HuH-7 (cell line): ENCODE measurements around the gene RBM42.
A peak's percentile ranks its signal among the peaks of the same experiment; 100 is the strongest.

Experiments
- DNase-seq: peaks from one replicate; pipeline ENCODE4 v3.0.0; 2011; ENCODE audit warnings: low spot score

RBM42 gene

DNA sequence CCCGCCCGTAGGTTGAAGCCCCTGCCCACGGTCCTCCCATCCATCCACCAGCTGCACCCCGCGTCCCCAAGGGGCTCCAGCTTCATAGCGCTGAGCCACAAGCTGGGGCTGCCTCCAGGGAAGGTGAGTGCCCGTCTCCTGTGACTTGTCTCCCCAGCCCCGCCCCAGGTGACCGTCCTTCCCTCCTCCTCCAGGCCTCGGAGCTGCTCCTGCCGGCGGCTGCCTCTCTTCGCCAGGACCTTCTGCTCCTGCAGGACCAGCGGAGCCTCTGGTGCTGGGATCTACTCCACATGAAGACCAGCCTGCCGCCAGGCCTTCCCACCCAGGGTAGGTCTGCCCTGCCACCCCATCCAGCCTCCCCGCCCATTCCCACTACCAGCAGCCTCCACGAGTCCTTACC, 8.8 kb upstream of the RBM42 start:
- DNase-seq: no peak

DNA sequence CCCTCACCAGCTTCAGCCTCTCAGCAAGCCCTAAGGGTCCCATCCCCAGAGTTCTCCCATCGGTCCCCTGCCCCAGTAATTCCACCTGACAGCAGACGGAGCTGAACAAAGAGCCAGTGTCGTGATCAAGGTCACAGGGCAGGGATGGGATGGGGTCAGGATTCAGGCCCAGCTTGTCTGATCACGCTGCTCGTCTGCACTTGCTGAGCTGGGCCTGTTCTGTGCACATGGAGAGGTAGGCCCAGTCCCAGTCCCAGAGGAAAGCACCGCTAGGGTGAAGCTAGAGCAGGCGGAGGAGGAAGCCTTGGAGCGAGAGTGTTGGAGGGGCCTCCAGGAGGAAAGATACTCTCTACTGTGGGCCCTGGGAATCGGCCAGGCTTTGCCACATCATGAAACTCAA, 7.1 kb upstream of the RBM42 start:
- DNase-seq: no peak

DNA sequence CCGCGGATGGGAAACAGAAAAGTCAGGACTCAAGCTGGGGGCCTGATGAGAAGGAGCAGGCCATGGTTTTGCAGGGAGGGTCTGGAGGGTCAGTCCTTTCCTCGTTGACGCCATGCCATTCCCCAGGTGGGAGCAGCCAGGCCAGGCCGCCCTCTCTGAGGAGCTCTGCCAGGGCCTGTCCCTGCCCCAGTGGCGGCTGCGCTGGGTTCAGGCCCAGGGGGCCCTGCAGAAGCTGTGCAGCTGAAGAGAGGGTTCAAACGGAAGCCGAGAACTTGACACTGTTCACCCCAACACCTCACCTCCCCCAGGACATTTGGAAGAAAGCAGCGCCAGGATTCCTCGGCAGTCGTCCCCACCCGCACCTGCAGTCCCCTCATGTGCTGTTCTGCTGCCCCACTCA, 6.1 kb upstream of the RBM42 start:
- DNase-seq: no peak

DNA sequence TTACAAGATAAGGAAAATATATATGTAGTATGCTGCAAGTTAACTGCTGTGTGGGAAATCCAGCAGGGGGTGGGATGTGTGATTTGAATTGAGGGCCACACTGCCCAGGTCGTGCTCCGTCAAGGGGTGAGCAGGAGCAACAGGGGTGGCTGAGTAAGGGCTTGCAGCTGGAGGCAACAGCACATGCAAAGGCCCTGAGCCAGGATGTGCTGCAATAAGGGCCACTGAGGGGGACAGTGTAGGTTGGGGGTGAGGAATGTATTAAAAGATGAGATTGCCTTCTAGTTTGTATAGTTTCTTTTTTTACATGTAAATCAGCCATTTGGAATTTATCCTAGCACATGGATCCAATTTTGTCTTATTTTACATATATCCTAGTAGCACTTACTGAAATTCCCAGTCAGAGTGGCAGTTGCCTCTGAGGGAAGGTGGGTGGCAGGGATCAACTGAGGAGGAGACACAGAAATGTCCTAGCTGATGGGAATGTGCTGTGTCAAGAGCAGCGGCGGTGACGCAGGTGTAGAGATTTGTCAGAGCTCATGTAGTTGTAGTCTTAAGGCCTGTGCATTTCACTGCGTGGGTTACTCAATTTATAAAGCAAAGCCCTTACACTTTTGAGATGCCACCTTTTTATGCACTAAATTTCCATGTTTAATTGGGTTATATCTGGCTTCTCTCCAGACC, 5.4 kb upstream of the RBM42 start:
- DNase-seq: no peak

DNA sequence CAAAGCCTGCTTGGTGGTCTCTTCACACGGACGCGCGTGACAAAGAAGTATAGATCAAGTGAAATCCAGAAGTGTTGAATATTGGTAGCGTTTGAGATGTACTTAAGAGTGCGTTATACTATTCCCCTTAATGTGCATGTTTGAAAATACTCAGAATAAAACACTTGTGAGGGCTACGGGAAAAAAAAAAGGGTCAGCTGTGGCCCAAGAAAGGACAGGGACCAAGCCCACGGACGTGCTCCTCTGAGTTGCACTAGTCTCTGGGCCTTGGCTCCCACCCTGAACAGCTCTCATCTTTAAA, 622 bp upstream of the RBM42 start:
- no peak for DNase-seq

DNA sequence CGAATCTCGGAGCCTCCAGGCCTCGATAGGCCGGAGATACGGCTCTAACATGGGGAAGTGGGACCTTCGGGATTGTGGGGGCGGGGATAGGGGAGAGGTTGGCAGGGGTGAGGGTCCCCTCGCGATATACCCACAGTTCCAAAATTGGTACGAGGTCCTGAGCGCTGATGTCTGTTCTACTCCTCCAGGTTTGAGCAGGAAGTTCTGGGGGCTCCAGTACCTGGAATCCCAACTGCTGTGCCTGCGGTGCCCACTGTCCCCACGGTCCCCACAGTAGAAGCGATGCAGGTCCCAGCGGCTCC, 447 bp downstream of the RBM42 start:
- DNase-seq: no peak

DNA sequence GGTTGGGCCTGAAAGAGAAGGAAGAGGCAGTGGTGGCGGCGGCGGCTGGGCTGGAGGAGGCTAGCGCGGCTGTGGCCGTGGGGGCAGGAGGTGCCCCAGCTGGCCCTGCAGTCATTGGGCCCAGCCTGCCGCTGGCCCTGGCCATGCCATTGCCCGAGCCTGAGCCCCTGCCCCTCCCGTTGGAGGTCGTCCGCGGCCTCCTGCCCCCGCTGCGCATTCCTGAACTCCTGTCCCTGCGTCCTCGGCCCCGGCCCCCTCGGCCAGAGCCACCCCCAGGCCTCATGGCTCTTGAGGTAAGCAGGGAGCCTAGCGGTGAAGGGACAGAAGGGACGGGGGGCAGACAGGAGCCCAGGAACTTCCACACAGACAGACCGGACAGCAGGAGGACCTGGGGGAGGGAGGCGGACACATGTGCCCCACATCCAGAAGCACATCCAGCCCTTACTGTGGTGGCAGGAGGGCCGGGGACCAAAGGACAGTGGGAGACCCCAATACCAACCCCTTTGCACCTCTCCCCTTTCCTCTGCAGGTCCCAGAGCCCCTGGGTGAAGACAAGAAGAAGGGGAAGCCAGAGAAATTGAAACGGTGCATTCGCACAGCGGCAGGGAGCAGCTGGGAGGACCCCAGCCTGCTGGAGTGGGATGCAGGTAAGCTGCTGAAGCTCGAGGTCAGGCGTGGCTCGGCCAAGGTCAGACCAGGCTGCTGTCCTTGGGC, 5.0 kb downstream of the RBM42 start:
- no peak for DNase-seq

DNA sequence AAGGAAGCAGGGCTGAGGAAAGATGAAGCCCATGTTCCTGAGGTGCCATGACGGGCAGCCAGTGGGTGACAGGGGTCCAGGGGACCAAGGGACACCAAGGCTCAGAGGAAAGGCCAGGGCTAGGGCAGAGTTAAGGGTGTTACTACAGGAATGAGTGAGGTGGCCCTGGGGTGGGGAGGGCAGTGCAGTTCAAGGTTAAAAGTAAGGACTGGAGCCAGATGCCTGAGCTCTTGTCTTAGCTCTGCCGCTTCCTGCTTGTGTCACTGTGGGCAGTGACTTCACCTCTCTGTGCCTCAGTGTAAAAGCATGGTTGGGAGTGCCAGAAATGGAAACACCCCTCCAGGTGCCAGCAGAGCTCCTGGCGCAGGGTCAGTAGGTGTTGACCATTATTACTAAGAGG, 7.8 kb downstream of the RBM42 start:
- no peak for DNase-seq

DNA sequence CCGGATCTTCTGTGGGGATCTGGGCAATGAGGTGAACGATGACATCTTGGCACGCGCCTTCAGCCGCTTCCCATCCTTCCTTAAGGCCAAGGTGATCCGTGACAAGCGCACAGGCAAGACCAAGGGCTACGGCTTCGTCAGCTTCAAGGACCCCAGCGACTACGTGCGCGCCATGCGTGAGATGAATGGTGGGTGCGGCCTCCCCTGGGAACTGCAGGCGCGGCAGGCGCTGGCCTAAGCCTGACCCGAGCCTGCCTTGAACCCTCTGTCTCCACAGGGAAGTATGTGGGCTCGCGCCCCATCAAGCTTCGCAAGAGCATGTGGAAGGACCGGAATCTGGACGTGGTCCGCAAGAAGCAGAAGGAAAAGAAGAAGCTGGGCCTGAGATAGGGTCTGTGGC, 8.3 kb downstream of the RBM42 start:
- DNase-seq: no peak

DNA sequence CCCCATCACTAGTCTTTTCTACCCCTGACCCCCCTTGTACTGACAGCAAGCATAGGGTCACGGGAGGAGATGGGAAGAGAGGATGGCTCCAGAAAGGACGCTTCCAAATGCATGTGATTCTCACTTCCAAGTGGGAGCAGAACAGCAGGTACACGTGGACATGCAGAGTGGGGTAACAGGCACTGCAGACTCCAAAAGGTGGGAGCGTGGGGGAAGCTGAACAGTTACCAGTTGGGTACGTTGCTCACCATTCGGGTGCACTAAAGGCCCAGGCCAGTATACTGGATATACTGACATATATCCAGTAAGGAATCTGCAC, 10.4 kb downstream of the RBM42 start:
- DNase-seq: no peak

DNA sequence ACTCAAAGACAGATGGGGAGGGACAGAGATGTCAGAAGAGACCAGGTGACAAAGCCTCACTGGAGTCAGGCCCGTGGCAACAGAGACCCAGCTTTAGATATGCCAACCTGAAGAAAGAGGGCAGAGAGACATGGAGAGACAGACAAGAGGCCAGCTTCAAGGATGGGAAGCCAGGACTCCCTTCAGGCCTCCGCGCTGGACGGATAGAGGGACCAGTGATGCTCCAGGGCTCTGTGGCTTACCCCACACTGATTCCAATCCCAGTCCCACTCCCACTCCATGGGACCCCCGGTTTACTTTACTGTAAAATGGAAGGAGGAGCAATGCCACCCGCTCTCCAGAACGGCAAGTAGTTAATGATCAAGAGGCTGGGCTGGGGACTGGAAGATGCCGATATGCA, 11.0 kb downstream of the RBM42 start:
- DNase-seq: no peak

DNA sequence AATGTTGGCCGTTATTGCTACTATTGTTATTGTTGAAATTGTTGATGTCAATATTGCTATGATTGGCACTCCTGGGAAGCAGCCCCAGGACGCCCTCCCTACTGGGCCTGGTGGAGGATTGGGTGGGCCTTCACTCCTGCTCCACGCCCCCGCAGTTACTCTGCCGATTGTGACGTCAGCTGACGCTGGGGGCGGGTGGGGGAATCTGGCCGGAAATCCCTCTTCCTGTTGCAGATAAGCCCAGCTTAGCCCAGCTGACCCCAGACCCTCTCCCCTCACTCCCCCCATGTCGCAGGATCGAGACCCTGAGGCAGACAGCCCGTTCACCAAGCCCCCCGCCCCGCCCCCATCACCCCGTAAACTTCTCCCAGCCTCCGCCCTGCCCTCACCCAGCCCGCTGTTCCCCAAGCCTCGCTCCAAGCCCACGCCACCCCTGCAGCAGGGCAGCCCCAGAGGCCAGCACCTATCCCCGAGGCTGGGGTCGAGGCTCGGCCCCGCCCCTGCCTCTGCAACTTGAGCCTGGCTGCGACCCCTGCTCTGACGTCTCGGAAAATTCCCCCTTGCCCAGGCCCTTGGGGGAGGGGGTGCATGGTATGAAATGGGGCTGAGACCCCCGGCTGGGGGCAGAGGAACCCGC, 12.8 kb downstream of the RBM42 start, which contains the start of gene ETV2:
TSS of gene ETV2 (plus strand) at position 231 of the 637 bp plus-strand sequence. CDS start 716 bp downstream, outside the sequence.
- no peak for DNase-seq

DNA sequence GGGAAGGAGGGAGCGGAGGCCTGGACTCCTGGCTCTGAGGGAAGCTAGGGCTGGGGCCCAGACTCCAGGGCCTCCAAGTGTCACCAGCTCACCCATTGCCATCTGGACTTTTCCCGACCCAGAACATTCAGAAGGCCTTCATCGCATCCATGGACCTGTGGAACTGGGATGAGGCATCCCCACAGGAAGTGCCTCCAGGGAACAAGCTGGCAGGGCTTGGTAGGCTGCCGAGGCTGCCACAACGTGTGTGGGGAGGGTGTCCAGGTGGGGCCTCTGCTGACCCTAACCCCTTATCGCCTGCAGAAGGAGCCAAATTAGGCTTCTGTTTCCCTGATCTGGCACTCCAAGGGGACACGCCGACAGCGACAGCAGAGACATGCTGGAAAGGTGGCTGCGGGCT, 13.5 kb downstream of the RBM42 start:
- DNase-seq: no peak

DNA sequence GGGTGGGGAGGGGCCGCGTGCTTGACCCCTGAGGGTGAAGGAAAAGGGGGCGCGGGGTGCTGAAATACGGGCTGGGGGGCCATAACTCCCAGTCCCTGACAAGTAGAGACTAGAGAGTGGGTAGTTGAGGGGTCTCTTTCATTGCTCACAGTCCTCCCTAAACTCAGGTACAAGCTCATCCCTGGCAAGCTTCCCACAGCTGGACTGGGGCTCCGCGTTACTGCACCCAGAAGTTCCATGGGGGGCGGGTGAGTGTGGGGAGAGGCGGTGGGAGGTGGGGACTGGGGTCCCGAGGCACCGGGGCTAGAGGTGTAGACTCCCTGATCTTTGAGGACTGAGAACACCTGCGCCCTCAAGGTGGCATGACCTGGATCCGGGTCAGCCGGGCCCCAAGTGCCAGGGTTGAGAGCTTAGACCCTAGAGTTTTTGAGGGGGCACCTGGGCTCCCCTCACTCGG, 14.0 kb downstream of the RBM42 start:
- no peak for DNase-seq

DNA sequence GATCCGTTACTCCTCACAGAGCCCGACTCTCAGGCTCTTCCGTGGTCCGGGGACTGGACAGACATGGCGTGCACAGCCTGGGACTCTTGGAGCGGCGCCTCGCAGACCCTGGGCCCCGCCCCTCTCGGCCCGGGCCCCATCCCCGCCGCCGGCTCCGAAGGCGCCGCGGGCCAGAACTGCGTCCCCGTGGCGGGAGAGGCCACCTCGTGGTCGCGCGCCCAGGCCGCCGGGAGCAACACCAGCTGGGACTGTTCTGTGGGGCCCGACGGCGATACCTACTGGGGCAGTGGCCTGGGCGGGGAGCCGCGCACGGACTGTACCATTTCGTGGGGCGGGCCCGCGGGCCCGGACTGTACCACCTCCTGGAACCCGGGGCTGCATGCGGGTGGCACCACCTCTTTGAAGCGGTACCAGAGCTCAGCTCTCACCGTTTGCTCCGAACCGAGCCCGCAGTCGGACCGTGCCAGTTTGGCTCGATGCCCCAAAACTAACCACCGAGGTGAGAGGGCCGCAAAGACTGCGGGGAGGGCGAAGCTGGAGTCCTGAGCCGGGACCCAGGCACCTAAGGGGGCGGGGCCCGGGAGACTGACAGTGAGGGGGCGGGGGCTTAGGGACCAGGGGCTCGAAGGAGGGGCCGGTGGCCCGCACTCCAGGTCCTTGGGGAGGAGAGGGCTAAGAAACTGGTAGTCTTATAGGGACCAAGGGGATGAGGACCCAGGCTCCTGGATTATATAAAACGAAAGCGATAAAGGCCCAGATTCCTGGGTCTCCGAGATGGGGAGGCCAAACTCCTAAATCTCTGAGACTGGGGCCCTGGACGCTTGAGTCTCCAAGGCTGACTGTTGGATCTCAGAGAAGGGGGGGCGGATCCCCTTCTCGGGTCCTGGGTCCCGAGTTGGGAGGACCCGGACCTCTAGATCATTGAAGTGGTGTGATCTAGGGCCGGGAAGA, 14.7 kb downstream of the RBM42 start:
- peak; percentile 96 for DNase-seq

DNA sequence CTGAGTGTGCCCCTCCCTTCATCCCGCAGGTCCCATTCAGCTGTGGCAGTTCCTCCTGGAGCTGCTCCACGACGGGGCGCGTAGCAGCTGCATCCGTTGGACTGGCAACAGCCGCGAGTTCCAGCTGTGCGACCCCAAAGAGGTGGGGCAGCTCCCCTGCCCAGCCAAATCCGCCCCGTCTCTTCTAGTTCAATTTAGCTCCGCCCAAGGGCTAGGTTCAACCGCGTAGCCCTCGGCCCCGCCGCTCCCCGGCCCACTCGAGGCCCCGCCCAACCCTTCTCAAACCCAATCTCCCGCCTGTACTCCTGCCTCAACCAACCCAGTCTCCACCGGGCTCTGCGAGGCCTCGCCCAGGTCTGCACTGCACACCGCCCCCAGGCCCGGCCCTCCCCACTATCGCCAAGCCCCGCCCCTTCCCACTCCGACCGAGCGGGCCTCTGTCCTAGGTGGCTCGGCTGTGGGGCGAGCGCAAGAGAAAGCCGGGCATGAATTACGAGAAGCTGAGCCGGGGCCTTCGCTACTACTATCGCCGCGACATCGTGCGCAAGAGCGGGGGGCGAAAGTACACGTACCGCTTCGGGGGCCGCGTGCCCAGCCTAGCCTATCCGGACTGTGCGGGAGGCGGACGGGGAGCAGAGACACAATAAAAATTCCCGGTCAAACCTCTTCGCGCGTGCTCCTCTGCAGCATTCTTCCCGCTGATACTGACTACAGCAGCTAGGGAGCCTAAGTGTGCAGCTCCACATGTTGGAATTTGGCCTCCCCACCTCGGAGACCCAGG, 15.6 kb downstream of the RBM42 start:
- peak; percentile 99 for DNase-seq

DNA sequence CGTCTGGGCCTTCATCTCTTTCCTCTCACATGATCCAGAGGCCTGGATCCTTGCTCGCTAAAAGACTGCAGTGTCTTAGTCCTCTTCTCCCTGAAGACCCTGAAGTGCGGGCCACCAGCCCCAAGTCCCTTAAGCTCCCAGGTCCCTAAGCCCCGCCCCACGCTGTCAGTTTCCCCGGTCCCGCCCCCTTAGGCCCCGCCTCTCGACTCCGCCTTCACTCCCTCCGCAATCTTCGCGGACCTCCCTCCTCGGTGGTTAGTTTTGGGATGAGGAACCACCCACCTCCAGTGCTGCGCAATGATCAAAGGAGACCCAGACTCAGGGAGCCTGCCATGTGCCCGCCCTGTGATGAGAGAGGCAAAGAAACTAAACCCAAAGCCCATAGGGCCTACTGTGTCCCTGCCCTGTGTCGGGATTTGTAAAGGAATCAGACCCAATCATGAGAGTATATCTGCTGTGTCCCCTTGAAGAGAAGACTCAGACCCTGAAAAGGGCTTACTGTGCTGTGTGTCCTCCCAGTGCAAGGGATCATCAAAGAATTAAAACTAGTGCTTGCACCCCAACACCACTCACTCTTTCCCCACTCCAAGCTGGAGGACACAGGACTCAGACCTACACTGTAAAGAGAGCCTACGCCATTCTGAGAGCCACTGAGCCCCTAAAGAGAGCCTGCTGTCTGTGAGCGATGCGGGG, 16.3 kb downstream of the RBM42 start:
- peak; percentile 87 for DNase-seq

DNA sequence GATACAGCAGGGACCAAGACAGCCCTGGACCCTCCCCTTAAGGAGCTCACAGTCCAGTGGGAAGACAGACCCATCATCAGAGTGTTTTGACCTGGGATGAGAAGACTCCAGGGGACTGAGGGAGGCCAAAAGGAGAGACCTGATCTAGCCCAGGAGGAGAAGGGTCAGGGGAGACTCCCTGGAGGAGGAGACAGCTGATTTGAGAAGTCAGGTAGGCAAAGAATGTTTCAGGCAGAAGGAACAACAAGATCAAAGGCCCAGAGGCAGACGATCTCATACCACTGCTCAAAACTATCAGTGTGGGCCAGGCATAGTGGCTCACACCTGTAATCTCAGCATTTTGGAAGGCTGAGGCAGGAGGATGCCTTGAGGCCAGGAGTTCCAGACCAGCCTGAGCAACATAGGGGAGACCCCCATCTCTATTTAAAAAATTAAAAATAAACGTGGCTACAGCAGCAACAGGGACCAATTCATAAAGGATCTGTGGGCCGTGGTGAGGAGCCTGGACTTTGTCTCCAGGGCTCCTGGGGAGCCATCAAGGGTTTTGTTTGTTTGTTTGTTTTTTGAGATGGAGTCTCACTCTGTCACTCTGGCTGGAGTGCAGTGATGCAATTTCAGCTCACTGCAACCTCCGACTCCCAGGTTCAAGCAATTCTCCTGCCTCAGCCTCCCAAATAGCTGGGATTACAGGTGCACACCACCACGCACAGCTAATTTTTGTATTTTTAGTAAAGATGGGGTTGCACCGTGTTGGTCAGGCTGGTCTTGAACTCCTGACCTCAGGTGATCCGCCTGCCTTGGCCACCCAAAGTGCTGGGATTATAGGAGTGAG, 17.1 kb downstream of the RBM42 start:
- no peak for DNase-seq

DNA sequence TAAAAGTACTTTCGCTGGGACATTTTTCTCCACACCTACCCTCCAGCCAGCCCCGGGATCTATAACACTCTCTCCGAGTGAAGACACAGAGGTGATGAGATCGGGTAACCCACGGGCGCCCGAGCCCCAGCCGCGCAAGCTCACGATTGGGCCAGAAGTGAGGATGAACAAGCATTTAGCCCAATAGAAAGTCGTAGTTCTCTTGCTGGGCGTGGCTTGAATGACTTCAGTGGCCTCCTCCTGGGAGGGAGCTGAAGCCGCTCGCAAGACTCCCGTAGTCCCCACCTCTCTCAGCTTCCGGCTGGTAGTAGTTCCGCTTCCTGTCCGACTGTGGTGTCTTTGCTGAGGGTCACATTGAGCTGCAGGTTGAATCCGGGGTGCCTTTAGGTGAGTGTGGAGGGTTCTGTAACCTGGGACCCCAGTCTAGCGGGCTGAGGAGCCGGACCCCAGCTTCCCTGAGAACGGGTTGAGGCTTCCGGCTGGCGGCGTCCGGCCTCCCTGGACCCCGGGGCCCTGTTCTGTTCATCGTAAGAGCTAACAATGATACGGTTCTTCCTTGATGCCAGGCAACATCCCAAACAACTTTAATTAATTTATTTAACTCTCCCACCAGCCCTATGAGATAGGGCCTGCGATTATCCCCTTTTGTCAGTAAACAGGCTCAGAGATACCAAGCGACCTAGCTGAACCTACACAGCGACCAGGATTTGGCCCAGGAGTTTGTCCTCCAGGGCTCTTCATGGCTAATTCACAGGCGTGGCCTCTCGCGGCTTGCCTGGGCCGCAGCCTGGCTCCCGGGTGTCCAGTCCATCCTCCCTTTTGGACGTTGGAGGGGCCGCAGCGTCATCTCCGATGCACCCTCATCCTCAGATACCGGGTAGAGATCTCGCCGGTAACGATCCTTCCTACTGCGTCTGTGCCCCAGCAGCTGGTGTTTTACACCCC, 19.5 kb downstream of the RBM42 start, which contains the start of gene COX6B1:
TSS of gene COX6B1 (plus strand) at position 307 of the 945 bp plus-strand sequence. CDS start 2,921 bp downstream, outside the sequence.
- peak; percentile 95 for DNase-seq
